GM21528 (cell line): ENCODE measurements around the gene ZFP92.

Experiments
- ATAC-seq: cut with Tn5 transposase; IDR thresholded peaks from one replicate; pipeline ENCODE4 v1.9.1; 2021; ENCODE audit warnings: mild to moderate bottlenecking, moderate library complexity; ENCODE audit not compliant: unreplicated experiment, low FRiP score

The ZFP92 gene, protein sequence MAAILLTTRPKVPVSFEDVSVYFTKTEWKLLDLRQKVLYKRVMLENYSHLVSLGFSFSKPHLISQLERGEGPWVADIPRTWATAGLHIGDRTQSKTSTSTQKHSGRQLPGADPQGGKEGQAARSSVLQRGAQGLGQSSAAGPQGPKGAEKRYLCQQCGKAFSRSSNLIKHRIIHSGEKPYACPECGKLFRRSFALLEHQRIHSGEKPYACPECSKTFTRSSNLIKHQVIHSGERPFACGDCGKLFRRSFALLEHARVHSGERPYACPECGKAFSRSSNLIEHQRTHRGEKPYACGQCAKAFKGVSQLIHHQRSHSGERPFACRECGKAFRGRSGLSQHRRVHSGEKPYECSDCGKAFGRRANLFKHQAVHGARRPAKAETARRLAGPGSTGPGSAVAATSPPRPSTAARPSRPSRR

GRCh38 chrX:153411255-153411987 lies at the start of gene ZFP92:
Gene ZFP92 (plus strand): TSS chrX:153411472. CDS start chrX:153418323, 6,851 bp downstream.
- ATAC-seq, result no peak

- no peak for ATAC-seq
Measured at GRCh38 chrX:153361781-153362397, 49.4 kb upstream of the ZFP92 start.

DNA sequence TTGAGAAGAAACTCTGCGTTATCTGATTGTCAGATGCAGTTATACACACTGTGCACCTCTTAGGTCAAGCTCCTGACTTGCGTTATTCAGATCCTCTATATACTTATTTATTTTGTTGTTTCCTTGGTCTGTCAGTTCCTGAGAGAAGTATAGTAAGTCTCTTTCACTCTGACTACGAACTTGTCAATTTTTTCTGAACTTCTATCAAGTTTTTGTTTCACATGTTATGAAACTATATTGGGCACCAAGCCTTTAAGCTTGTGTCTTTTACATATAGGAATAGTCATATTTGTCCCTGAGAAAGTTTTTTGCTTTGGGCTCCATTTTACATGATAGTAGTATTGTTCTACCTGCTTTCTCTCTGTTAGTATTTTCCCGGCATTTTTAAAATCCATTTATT lies 45.6 kb upstream of the ZFP92 start:
- no peak for ATAC-seq

DNA sequence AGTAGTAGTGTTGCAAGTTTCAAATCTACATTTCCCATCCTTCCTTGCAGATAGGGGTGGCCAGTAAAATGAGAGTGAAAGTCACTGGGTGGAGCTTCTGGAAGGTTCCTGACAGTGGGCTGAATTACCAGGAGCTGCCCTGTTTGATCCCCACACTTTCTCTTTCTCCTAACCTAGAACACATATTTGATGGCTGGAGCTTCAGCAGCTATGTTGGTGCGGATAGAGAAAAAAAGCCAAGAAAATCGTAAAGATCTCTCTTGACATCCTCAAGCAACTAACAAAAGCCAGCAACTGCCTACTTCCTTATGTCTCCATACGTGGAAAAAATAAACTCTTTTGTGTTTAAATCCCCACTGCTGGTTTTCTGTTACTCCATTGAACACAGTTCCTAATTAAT lies 45.2 kb upstream of the ZFP92 start:
- no peak for ATAC-seq

DNA sequence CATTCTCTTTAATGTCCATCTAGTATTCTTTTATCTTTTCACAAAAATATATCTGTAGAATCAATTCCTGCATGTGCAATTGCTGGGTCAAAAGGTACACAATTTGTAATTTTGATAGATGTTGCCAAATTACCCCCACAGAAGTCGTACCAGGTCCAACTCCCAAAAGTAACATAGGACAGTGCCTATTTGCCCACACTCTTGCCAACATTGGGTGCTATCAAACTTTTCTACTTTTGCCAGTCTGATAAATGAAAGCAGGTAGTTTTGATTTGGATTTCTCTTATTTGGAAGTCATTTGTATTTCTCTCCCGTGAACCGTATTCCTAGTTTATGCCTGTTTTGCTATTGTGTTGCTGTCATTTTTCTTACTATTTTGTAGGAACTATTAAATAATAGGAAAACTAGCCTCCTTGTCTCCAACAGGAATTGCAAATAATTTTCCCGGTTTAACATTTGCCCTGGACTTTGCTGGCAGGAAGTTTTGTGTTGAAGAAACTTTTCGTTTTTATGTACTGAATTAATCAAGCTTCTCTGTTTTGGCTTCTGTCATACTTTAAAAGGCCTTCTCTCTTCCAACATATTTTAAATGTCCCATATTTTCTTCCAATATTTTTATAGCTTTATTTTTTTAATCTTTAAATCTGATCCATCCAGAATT lies 44.3 kb upstream of the ZFP92 start:
- no peak for ATAC-seq

DNA sequence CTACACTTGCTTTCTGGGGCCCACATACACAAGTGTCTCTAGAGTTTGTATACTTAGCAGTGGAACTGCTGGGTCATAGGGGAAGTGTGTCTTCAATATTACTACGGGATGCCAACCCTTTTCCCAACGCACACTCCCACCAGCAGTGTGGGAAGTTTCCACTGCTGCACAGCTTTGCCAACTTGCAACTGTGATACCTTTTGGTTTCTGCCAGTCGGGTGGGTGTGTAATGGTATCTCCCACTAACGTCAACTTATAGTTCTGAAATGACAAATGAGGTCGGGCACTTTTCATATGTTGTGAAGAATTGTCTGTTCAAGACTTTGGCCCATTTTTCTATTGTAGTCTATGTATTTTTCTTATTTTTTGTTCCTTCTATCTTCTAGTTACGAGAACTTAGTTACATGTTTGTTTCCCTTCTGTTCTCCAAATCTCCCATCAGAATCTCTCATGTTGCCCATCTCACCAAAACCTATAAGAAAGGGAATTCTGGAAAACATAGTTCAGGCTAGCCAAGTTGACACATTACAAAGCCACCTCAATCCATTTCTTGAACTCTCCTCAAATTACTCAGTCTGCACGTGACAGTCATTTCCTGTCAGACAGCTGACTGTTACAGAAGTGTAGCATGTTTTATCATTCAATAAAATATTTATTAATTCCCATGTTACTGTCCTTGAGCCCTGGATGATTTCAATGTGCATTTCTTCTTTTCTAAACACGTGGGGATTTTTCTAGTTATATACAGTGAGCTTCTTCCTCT lies 40.8 kb upstream of the ZFP92 start:
- ATAC-seq, result no peak

DNA sequence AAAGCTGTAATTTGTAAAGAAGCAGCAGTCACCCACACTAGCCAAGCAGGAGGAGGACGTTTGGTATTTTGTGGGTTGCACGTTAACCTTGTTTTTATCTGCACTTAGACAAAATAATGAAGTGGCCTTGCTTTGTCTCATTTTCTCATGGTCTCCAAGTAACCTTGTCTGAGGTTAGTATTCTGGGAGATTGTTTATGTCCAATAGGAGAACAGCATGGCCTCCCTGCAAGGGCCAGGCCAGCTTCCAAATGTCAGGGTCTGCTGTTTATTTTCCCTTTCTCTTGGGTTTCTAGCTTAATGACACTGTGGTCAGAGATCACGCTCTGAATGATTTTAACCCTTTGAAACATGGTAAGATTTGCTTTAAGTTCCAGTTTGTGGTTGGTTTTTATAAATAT lies 40.0 kb upstream of the ZFP92 start:
- ATAC-seq, result no peak

DNA sequence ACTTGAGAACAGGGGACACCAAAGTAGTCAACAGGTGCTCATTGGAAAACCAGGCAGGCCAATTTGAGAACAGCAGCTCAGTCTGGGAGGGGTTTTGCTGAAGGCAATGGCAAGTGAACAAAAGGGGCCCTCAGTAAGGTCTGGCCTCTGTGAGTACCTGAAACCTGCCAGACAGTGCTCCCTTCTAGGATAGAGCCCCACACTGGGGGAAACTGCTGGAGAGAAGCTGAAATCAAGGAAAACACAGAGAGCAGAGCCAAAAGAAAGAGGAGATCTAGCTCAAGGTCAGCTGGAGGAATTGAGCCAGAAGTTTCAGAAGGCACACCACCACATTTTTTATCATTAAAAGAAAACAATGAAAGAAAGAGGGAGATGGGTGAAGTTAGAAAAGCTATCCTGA lies 38.3 kb upstream of the ZFP92 start:
- no peak for ATAC-seq

DNA sequence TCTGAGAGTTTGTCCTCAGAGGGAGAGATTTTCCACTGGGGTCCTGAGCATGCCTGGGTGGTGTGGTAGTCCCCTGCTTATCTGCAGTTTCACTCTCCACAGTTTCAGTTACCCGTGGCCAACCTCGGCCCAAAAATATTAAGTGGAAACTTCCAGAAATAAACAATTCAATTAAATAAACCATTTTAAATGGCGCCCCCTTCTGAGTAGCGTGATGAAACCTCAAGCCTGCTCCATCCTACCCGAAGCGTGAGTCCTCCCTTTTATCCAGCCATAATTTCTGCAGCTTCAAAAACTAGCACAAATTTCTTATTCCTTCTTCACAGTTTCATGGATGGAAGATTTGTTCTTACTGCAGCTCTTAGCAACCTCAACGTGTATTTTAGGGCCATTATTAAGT lies 36.8 kb upstream of the ZFP92 start:
- no peak for ATAC-seq

GRCh38 chrX:153375571-153375970 lies 35.7 kb upstream of the ZFP92 start:
- ATAC-seq, result no peak

GRCh38 chrX:153377727-153378126 lies 33.5 kb upstream of the ZFP92 start:
- ATAC-seq, result no peak

- ATAC-seq, result no peak
Measured at GRCh38 chrX:153378607-153379006, 32.7 kb upstream of the ZFP92 start.

DNA sequence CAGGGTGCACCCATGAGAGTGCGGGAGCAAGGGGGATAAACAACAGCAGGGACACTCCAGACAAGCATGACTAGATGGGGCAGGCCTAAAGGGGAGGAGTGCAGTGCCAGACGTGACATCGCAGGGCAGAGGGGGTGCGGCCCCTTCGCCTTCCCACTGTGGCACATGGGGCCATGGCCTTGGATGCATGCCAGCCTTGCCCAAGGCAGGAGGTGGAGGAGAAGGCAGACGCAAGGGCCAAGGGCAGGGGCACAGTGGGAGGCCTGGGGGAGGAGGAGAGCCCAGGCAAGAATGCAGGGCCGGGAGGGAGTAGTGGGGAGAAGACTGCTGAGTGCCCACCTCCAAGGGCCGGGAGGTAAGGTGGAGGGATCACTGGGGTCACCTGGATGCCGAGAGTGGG lies 31.8 kb upstream of the ZFP92 start:
- ATAC-seq, result no peak

DNA sequence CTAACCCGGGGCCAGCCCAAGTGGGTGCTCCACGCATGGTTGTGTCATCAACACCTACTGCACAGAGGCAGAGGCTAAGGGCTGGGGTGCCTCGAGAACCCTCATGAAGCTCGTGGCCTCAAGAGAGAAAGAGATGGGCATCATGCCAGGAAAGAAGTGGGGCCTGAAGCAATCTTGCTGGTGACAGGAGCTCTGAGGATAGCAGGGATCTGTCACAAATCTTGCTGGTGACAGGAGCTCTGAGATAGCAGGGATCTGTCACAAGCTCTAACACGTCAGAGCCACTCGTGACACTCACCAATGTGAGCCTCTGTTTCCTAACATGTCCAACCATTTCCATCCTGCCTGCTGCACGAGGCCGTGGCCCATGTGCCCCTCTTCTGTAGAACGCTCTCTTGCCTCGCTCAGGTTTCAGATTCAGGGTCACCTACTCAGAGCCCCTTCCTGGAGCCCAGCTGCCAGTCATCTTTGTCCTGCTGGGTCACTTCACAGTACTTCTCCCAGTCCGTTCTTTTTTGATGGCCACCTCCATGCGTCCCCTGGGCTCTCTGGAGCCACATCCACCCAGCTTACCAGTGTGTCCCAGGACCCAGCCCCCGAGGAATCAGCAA lies 31.2 kb upstream of the ZFP92 start:
- no peak for ATAC-seq

DNA sequence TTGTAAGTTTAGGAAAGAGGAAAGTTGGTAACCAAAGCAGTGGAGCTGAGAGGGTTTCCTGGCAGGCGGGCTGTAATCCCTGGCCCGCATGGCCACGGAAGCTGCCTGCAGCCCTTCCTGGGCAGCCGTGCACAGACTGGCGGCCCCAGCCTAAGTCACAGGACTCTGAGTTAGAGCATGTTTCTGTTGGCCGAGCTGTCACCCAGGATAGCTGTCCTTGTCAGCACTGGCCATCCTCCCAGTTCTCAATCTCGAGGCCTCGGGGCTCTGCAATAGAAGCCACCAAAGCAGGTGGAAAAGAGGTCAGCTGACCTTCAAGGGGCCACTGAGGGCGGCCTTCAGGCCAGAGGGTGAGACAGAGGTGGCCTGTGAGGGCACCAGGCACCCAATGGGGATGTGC lies 30.6 kb upstream of the ZFP92 start:
- no peak for ATAC-seq

DNA sequence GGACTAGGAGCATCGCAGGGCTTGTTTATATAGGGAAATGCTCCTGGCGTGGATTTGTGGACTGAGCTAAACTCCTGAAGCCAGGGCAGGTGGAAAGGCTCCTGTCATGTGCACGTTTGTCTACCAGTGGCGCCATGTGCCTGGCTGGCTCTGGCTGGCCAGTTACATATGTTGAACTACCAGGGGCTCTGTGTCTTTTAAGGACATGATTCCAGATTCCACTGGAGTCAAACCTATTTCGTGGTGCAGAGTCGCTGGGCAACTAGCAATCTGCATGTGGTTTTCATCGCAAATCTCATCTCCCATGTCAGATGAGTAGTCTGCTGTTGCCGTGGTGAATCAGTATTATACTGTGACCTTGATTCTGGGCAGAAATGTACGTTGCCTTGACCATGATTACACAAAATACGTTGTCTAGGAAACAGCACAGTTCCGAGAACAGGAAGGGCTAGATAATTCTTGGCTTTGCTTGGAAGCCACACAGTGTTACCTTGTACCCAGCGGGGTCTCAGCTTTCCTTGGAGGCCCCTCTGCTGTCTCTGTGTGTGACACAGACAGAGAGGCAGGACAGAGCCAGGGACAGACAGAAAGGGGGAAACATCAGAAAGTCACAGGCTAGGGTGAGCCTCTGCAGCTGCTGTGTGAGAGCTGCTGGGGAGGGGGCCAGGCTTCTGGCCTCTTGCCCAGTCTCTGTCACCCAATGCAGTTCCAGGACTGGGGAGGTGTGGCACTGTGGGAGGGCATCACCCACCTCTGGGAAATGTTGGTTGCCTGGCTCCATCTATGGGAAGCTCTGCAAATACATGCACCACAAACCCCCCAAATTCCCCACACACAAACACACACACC lies 29.4 kb upstream of the ZFP92 start:
- ATAC-seq, result no peak

- no peak for ATAC-seq
Measured at GRCh38 chrX:153382563-153383482, 28.4 kb upstream of the ZFP92 start.

GRCh38 chrX:153384390-153384789 lies 26.9 kb upstream of the ZFP92 start:
- ATAC-seq, result no peak
